HG02943 (cell line): ENCODE results near the gene GUCY2D.
"Not testable (repeated sequence)": the region's sequence is repeated elsewhere in the genome, so short reads cannot be mapped to it uniquely, and the experiment has no call there.

Experiments
- ATAC-seq: cut with Tn5 transposase; IDR thresholded peaks from one replicate; pipeline ENCODE4 v1.9.1; 2021; ENCODE audit warnings: mild to moderate bottlenecking, low read depth, moderate library complexity; ENCODE audit not compliant: unreplicated experiment

Gene GUCY2D

GRCh38 chr17:8041249-8041928 lies 39.0 kb downstream of the GUCY2D start:
- ATAC-seq: no peak

DNA sequence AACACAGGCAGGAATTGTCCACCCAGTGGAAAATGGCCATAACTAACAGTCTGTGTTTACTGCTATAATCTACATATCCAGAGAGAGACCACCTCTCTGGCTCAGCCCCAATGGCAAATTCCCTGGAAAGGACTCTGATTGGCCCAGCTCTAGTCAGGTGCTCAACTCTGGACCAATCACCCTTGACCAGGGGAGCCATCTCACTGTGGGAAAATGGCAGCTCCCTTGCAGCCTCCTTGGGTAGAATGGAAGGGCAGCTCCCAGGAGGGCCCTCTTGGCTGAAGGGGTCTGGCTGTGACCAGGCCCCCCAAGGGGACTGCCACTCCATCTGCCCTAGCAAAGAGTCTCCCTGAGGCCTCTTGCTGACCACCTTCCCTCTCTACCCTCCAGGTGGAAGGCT lies 39.6 kb downstream of the GUCY2D start:
- no peak for ATAC-seq

GRCh38 chr17:8044819-8045810 lies 42.7 kb downstream of the GUCY2D start:
- ATAC-seq: no peak

GRCh38 chr17:8046306-8046928 lies 44.0 kb downstream of the GUCY2D start:
- ATAC-seq: no peak

DNA sequence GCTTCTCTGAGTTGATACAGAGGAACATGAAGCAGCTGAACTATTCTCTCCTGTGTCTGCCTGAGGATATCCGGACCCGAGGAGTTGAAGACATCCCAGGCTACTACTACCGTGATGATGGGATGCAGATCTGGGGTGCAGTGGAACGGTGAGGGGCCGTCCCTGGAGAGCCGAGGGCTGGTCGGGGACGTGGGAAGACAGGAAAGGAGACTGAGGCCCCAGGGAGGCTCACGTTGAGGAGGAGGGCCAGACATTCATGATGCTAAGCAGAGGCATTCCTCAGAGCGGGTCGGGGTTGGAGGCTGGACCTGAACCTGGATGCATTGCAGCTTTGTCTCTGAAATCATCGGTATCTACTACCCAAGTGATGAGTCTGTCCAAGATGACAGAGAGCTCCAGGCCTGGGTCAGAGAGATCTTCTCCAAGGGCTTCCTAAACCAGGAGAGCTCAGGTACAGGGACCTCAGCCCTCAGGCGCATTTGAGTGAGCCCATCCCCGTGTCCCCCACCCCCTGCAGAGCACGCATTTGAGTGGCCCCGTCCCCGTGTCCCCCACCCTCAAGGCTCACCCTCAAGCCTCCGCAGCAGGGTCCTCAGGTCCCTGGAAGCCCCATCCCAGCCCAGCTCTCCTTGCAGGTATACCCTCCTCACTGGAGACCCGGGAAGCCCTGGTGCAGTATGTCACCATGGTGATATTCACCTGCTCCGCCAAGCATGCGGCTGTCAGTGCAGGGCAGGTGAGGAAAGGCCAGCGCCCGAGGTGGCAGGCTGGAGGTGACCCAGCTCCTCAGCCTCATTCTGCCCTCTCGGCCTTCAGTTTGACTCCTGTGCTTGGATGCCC lies 44.7 kb downstream of the GUCY2D start:
- no peak for ATAC-seq

DNA sequence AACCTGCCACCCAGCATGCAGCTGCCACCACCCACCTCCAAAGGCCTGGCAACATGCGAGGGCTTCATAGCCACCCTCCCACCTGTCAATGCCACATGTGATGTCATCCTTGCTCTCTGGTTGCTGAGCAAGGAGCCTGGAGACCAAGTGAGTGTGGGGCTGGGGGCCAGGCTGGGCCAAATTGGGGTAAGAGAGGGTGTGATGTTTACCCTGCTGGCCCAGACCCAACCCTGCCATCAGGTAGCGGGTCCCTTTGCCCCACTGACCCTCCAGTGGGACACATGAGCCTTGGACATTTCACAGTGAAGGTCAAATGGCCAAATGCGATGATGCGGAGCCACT lies 45.3 kb downstream of the GUCY2D start:
- no peak for ATAC-seq

GRCh38 chr17:8048236-8048635 lies 45.8 kb downstream of the GUCY2D start:
- no peak for ATAC-seq

DNA sequence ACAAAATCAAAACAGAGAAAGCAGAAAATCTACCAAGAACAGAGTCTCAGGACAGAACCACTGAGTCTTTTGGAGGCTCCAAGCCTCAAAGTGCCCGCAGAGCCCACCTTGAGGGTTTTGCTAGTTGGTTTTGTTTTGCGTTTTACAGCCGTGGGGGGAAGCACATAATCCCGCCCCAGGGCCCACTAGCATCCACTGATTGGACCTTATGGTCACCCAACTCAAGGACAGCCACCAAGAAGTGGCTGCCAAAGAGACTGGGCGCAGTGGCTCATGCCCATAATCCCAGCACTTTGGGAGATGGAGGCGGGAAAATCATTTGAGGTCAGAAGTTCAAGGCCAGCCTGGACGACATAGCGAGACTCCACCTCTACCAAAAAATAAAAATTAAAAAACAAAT lies 46.3 kb downstream of the GUCY2D start:
- no peak for ATAC-seq

DNA sequence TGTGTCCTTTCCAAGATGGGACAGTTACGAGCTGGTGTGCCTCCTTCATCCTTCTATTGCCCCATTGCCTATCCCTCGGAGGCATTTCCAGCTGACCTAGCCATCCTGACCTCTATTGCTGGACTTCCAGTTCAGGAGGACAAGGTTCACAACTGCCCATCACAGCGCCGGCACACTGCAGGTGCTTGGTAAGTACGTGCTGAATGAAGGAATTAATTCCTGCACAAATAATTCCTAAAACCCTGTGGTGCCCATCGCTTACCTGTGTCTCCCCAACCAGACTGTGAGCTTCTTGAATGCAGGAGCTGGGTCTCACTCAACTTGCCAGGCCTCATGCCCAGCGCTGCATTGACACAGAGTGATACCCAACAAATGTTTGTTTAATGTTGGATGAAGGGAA lies 49.4 kb downstream of the GUCY2D start:
- no peak for ATAC-seq

GRCh38 chr17:8052256-8053252 lies 50.1 kb downstream of the GUCY2D start:
- ATAC-seq: no peak

- no peak for ATAC-seq
Measured at GRCh38 chr17:8053600-8053999, 51.2 kb downstream of the GUCY2D start.

- ATAC-seq: no peak
Measured at GRCh38 chr17:8055851-8056231, 53.4 kb downstream of the GUCY2D start.

- no peak for ATAC-seq
Measured at GRCh38 chr17:8056232-8056975, 54.0 kb downstream of the GUCY2D start.

- ATAC-seq: no peak
Measured at GRCh38 chr17:8056976-8057625, 54.7 kb downstream of the GUCY2D start.

DNA sequence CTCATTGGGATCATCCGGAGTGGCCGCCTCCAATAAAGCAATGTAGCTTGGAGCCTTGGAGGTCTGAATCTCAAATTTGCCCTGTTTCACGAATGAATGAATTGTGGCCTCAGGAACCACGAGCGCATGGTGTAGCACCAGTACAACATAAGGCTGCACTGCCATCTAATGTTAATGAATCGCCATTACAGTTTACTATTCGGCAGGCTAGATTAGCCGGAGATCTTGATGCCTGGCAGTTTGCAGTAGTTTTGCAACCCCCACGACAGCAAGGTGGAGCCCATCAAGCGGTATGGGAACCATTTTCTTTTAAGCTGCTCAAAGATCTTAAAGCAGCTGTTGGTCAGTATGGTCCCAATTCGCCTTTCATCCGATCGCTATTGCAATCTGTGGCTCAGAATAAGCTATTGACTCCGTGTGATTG lies 55.3 kb downstream of the GUCY2D start:
- ATAC-seq: no peak

DNA sequence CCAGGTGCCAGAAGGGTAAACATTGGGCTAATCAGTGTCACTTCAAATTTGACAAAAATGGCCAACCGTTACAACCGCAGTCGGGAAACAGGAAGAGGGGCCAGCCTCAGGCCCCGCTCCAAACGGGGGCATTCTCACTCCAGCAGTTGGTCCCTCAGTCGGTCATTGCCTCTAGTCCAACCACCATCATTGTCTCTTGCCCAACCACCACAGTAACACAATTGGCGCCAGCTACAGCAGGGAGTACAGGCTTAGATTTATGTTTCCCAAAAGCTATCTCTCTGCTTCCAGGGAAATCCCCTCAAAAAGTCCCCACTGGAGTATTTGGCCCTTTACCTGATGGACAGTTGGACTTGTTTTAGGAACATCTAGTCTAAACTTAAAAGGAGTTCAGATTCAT lies 56.7 kb downstream of the GUCY2D start:
- no peak for ATAC-seq

DNA sequence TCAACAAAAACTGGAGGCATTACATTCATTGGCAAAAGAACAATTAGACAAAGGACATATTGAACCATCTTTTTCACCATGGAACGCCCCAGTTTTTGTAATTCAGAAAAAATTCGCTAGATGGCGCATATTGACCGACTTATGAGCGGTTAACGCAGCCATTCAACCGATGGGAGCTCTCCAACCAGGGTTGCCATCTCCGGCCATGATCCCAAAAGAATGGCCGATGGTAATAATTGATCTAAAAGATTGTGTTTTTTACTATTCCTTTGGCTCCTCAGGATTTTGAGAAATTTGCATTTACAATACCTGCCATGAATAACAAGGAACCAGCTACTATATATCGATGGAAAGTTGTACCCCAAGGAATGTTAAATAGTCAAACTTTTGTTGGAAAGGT lies 57.9 kb downstream of the GUCY2D start:
- ATAC-seq: no peak

GRCh38 chr17:8061851-8062250 lies 59.4 kb downstream of the GUCY2D start:
- not testable (repeated sequence) for ATAC-seq
